ENCODE results near the gene VPS13C. TPM values are rescaled to one million over a fixed set of nuclear protein-coding genes. Genes with fewer than 3 reads are reported as not detected.

The VPS13C gene
- total and polyA plus RNA-seq, 12 donors = 18.9 to 114 (median 55.2) TPM

DNA sequence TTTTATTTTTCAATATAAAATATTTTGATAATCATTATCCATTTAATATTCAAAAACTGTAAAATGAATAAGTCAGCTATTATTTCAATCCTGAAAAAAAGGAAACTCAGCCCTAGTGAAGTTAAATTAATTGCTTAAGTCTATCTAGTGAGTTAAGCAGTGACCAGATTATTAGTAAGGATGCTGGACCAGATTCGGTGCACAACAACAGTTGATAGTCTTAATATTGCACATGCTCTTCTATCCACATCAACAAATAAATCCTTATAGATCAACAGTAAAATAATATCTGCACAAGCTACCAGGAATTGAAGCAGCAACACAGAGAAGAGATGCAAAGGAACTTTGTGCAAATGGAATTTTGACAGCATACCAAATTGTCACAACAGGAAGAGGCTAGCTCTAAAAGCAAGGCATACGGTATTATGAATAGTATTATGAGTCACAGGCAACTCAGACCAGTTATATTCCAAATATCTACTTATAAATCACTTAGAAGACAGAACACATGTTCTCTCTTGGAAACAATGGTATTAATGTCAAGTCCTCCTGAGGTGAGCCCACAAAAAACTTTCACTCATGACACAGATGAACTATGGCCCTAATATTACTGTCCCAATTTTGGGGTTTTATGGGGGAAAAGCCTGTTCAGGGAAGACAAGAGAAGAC, 24.9 kb downstream of the VPS13C start:
- no peak for TF ChIP-seq POLR2A (IDR thresholded peaks at IDR 0.05)
- TF ChIP-seq, protein P1, sequence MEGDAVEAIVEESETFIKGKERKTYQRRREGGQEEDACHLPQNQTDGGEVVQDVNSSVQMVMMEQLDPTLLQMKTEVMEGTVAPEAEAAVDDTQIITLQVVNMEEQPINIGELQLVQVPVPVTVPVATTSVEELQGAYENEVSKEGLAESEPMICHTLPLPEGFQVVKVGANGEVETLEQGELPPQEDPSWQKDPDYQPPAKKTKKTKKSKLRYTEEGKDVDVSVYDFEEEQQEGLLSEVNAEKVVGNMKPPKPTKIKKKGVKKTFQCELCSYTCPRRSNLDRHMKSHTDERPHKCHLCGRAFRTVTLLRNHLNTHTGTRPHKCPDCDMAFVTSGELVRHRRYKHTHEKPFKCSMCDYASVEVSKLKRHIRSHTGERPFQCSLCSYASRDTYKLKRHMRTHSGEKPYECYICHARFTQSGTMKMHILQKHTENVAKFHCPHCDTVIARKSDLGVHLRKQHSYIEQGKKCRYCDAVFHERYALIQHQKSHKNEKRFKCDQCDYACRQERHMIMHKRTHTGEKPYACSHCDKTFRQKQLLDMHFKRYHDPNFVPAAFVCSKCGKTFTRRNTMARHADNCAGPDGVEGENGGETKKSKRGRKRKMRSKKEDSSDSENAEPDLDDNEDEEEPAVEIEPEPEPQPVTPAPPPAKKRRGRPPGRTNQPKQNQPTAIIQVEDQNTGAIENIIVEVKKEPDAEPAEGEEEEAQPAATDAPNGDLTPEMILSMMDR (IDR thresholded peaks at IDR 0.05) = no peak
- WGBS, 4 donors = 40 to 50% (median 44%) methylated on average over 2 of the region's 2 CpGs
- peak overlapping the region in 1 of 5 donors; percentile 43 for H3K27ac ChIP-seq
- no peaks in the 10 kb centered on the region for H3K27me3 ChIP-seq
- H3K36me3 ChIP-seq (replicated peaks in 1 of 2) = no peaks in the 10 kb centered on the region
- peaks cover 8 to 17% of the 10 kb centered on the region in 2 donors for H3K4me1 ChIP-seq (replicated peaks in 1 of 2)
- H3K9me3 ChIP-seq (replicated peaks in 1 of 3) = peaks cover 0 to 5% (median 0%) of the 10 kb centered on the region in 3 donors
- no peak for DNase-seq
- intact Hi-C loops (cut with DNase I) = no loop called here
- H3K4me3 ChIP-seq = no peak overlapping the region

DNA sequence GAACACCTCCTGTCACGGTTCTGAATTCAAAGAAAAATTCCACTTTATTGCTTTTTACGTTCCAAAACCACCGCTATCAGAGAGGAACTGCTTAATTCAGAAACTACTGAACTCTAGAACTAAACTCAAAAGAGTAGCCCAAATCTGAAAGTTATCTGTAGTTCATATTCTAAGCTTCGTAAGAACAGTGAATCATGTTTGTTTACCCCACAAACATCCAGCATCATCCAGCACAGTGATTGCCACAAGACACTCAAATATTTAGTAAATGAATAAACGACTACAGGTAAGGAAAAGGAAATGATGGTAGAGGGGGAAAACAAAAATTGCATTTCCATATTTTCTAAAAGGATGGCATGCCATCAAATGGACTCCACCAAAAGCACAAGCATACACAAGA, 32.3 kb downstream of the VPS13C start:
- DNase-seq = no peak
- no peak for TF ChIP-seq POLR2A (IDR thresholded peaks at IDR 0.05)
- TF ChIP-seq, protein P1 (IDR thresholded peaks at IDR 0.05) = no peak
- peaks cover 0 to 5% (median 0%) of the 10 kb centered on the region in 3 donors for H3K9me3 ChIP-seq (replicated peaks in 1 of 3)
- intact Hi-C loops (cut with DNase I) = no loop called here
- peaks cover 0 to 5% of the 10 kb centered on the region in 2 donors for H3K4me1 ChIP-seq (replicated peaks in 1 of 2)
- WGBS, 4 donors = 88 to 96% (median 92%) methylated on average over 5 of the region's 5 CpGs
- H3K27me3 ChIP-seq = no peaks in the 10 kb centered on the region
- no peak overlapping the region for H3K4me3 ChIP-seq
- no peaks in the 10 kb centered on the region for H3K36me3 ChIP-seq (replicated peaks in 1 of 2)
- H3K27ac ChIP-seq = no peak overlapping the region

DNA sequence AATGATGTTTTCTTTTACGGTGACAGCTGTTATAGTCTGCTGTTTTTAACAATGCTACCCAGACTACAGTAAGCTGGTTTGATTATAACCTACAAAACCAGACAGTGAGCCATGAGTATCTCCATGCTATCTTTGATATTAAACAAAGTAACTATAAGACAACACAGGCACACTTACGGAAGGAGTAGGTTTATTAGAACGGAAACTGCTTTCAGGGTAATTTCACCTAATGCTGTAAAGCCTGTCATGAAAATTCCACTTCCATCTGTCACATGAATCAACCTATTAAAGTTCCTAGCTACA, 33.0 kb downstream of the VPS13C start:
- H3K4me1 ChIP-seq (replicated peaks in 1 of 2) = peaks cover 0 to 5% of the 10 kb centered on the region in 2 donors
- H3K27ac ChIP-seq = no peak overlapping the region
- WGBS, 4 donors = 77 to 96% (median 92%) methylated on average over 3 of the region's 3 CpGs
- intact Hi-C loops (cut with DNase I) = no loop called here
- no peak overlapping the region for H3K4me3 ChIP-seq
- H3K27me3 ChIP-seq = no peaks in the 10 kb centered on the region
- TF ChIP-seq POLR2A (IDR thresholded peaks at IDR 0.05) = no peak
- TF ChIP-seq, protein P1 (IDR thresholded peaks at IDR 0.05) = no peak
- peaks cover 0 to 5% (median 0%) of the 10 kb centered on the region in 3 donors for H3K9me3 ChIP-seq (replicated peaks in 1 of 3)
- DNase-seq = no peak
- H3K36me3 ChIP-seq (replicated peaks in 1 of 2) = no peaks in the 10 kb centered on the region

DNA sequence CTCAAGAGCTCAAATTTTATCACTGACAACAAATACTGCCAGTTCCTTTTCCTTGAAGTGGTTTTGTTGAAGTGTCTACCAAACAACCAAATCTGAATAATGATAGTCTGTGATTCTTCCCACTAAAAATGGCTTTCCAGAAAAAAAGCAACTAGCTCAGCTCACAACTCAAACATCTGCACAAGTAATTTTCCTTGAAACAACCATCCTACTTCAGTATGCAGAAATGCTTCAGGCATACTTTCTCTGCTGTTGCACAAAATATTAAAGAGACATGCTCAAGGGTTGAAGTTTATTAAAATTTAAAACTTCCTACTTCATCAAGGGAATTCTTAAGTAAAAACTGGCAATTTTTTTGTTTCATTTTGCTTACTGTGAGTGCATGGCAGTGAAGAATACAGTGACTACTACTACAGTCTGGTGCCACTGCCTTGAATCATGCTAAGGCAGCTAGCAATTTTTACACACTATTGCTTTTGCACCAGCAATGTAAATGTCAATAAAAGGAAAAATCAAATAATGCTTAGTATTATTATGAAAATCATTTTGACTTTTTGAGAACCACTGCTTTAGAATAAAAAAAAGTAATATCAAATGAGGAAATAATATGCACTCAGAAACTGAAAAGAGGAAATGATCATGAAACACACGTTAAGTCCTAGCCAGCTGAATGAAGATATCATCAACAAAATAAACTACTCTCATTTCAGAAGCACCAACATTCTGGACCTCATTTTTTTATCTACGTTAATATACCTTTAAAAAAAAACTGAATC, 33.6 kb downstream of the VPS13C start:
- 69 to 82% (median 77%) methylated on average over 2 of the region's 2 CpGs for WGBS, 4 donors
- intact Hi-C loops (cut with DNase I) = no loop called here

More for the DNA sequence above, 33.6 kb downstream of the VPS13C start:
- DNase-seq = no peak
- H3K36me3 ChIP-seq (replicated peaks in 1 of 2) = no peaks in the 10 kb centered on the region
- no peak overlapping the region for H3K27ac ChIP-seq
- H3K4me3 ChIP-seq = no peak overlapping the region
- TF ChIP-seq, protein P1 (IDR thresholded peaks at IDR 0.05) = no peak
- no peak for TF ChIP-seq POLR2A (IDR thresholded peaks at IDR 0.05)
- peaks cover 0 to 4% (median 0%) of the 10 kb centered on the region in 3 donors for H3K9me3 ChIP-seq (replicated peaks in 1 of 3)
- H3K4me1 ChIP-seq (replicated peaks in 1 of 2) = peaks cover 0 to 5% of the 10 kb centered on the region in 2 donors
- H3K27me3 ChIP-seq = no peaks in the 10 kb centered on the region
